Thoracic aorta (tissue), 2 donors: ENCODE results near the gene MYMK. TPM values are rescaled to one million over a fixed set of nuclear protein-coding genes. Genes with fewer than 3 reads are reported as not detected.
A peak's percentile ranks its signal among the peaks of the same experiment; 100 is the strongest.

ENCODE experiments used
- ATAC-seq: fragments of 150-250 bp; one replicate; pipeline ENCODE4 v1.8.0; 2017; ENCODE audit warnings: low read depth; ENCODE audit not compliant: insufficient number of reproducible peaks, low FRiP score
- DNase-seq: peaks from one replicate; pipeline ENCODE4 v3.0.0-alpha.2; 2020; ENCODE audit warnings: low spot score
- H3K27ac ChIP-seq, 2 donors: fragments of 200-600 bp; sonication (generic); 1 replicate in 1 of 2; 2 replicates in 1 of 2; pipeline ENCODE4 v1.5.1; 2016; ENCODE audit warnings: mild to moderate bottlenecking in 2 of 2, moderate library complexity in 2 of 2
- H3K27me3 ChIP-seq: fragments of 200-600 bp; sonication (generic); replicated peaks from 2 replicates; pipeline ENCODE4 v1.6.0; 2016; ENCODE audit warnings: mild to moderate bottlenecking; ENCODE audit not compliant: insufficient read depth
- H3K36me3 ChIP-seq: fragments of 200-600 bp; sonication (generic); one replicate; pipeline ENCODE4 v1.5.1; 2016
- H3K4me1 ChIP-seq, 2 donors: fragments of 200-600 bp; sonication (generic); 1 replicate in 1 of 2; 2 replicates in 1 of 2; pipeline versions ENCODE4 v1.5.1 to v1.6.0; 2016; ENCODE audit warnings: low read depth in 2 of 2, mild to moderate bottlenecking in 1 of 2; ENCODE audit not compliant: control insufficient read depth in 1 of 2
- H3K4me3 ChIP-seq: fragments of 200-600 bp; sonication (generic); 2 replicates; pipeline ENCODE4 v1.5.1; 2016; ENCODE audit warnings: mild to moderate bottlenecking
- H3K9me3 ChIP-seq: fragments of 200-600 bp; sonication (generic); 2 replicates; pipeline ENCODE4 v1.5.1; 2016
- CTCF ChIP-seq: fragments of 200-600 bp; sonication (generic); IDR thresholded peaks from one replicate; pipeline ENCODE4 v1.5.1; 2019; ENCODE audit warnings: antibody characterized with exemption
- total RNA-seq, 2 donors: library from RNA; depleted of rRNA; stranded (reverse); fragments of >200 nt; gene quantifications; one replicate each; pipeline versions ENCODE4 v1.1.0 to v1.2.3, GENCODE V29; 2016

MYMK gene
- total RNA-seq, 2 donors from 2014 or later: not detected

- DNase-seq (no peak), ATAC-seq (no peak)
- Histone ChIP-seq H3K27ac (no peak overlapping the region), H3K36me3 (no peaks in the 10 kb centered on the region), H3K9me3 (no peaks in the 10 kb centered on the region), H3K27me3 (no peaks in the 10 kb centered on the region), H3K4me3 (no peak overlapping the region), H3K4me1 (peaks cover 13 to 43% of the 10 kb centered on the region in 2 donors)
- no peak for TF ChIP-seq CTCF
These were observed 13.7 kb downstream of the MYMK start for GRCh38 chr9:133510926-133511505.

- H3K4me1 ChIP-seq: peaks cover 10 to 37% of the 10 kb centered on the region in 2 donors
- no peaks in the 10 kb centered on the region for H3K27me3 ChIP-seq
- no peaks in the 10 kb centered on the region for H3K36me3 ChIP-seq
- TF ChIP-seq CTCF: no peak
- H3K4me3 ChIP-seq: peak overlapping the region; percentile 22
- H3K27ac ChIP-seq: no peak overlapping the region
- H3K9me3 ChIP-seq: no peaks in the 10 kb centered on the region
- ATAC-seq (no peak), DNase-seq (no peak)
These were observed 15.3 kb downstream of the MYMK start for GRCh38 chr9:133509179-133510083.

DNA sequence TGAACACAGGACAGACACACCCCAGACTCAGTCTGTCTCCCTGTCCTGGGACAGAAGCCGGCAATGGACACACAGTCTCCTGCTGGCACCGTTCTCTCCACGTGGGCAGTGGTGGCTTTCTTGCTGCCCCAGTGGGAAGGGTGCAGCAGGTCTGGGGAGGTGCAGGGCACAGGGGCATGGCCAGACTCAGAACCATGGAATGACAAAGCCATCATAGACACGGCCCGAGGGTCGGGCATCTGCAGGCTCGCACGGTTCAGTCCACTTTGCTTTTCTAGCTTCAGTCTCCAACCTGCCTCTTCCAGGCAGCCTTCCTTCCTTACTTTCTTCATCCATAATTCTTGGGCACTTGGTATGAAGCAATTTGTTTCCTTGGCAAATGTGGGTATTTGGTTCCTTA, 16.7 kb downstream of the MYMK start:
- H3K27ac ChIP-seq: no peak overlapping the region
- no peaks in the 10 kb centered on the region for H3K27me3 ChIP-seq
- H3K4me1 ChIP-seq: peaks cover 9 to 28% of the 10 kb centered on the region in 2 donors
- TF ChIP-seq CTCF: no peak
- no peak for DNase-seq
- no peak for ATAC-seq
- H3K9me3 ChIP-seq: no peaks in the 10 kb centered on the region
- H3K36me3 ChIP-seq: no peaks in the 10 kb centered on the region
- no peak overlapping the region for H3K4me3 ChIP-seq

- no peak overlapping the region for H3K4me3 ChIP-seq
- no peaks in the 10 kb centered on the region for H3K27me3 ChIP-seq
- no peak overlapping the region for H3K27ac ChIP-seq
- no peak for DNase-seq
- H3K36me3 ChIP-seq: no peaks in the 10 kb centered on the region
- peaks cover 3% of the 10 kb centered on the region for H3K9me3 ChIP-seq
- no peak for TF ChIP-seq CTCF
- no peak for ATAC-seq
- H3K4me1 ChIP-seq: peaks cover 9 to 28% of the 10 kb centered on the region in 2 donors
These were observed 17.4 kb downstream of the MYMK start for GRCh38 chr9:133507246-133507965.

DNA sequence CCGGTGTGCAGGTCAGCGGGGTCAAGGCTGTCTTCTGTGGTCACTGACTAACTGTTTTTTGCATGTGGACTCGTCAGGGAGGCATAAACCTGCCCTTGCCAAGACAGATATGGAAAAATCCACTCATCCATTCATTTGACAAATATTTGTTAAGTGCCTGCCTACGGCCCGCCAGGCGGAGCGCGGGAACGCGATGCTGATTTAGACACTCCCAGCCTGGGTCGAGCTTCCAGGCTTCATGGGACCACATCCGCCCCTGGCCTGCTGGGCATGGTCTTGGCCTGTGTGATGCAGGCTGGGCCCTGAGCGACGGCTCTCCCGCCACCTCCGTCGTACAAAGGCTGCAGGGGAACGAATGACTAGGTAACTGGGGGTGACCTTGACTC, 18.1 kb downstream of the MYMK start:
- no peaks in the 10 kb centered on the region for H3K27me3 ChIP-seq
- no peak overlapping the region for H3K4me3 ChIP-seq
- H3K9me3 ChIP-seq: peaks cover 7% of the 10 kb centered on the region
- TF ChIP-seq CTCF: no peak
- H3K36me3 ChIP-seq: no peaks in the 10 kb centered on the region
- H3K4me1 ChIP-seq: peaks cover 9 to 28% of the 10 kb centered on the region in 2 donors
- no peak overlapping the region for H3K27ac ChIP-seq
- DNase-seq (no peak), ATAC-seq (no peak)
